Endometrial microvascular endothelial cells (primary cell): Measurements from ENCODE around the gene SETDB2. TPM values are rescaled to one million over a fixed set of nuclear protein-coding genes. Genes with fewer than 3 reads are reported as not detected.

Source experiments
- in situ Hi-C: cut with HindIII; loops from 2 replicates; pipeline ENCODE4 v1.10.0; 2017; ENCODE audit warnings: low sequenced_read_pairs, low pct_unique_long_range_greater_than_20kb; ENCODE audit errors: inconsistent ontology term
- total RNA-seq: library from RNA; depleted of rRNA; stranded (reverse); fragments of >200 nt; gene quantifications from one replicate; pipeline ENCODE4 v1.2.3, GENCODE V29; 2015; ENCODE audit errors: inconsistent ontology term

Gene SETDB2
- total RNA-seq, 1 donor from 2014 or later = 12.2 TPM

DNA sequence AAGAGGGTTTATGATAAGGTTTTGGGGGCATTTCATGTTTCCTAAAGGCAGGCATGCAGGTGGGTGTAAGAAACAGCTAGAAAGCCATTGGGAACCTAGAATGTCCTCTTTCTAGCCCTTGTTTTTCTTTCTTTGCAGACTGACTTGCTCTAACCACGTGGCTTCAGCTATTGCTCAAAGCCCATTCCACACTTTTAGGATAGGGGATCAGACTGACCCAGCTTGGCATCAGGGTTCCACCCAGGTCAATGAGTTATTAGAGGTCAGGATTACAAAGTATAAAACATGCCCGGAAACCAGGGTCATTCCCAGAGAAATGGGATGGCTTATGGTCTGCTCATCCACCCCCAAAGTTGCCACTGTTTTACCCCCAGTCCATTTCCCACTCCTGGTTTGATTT lies 68.5 kb downstream of the SETDB2 start:
- in situ Hi-C loops = no loop called here

DNA sequence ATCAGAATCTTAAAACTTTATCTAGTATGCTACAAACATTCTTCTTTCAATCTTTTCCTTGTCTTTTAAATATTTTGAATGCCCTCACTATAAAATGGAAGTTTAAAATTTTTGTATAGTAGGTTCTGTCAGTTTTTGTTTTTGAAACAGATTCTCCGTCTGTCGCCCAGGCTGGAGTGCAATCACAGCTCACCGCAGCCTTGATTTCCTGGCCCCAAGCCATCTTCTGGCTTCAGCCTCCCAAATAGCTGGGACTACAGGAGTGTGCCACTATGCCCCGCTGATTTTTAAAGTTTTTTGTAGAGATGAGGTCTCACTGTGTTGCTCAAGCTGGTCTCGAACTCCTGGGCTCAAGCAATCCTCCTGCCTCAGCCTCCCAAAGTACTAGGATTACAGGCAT lies 72.4 kb downstream of the SETDB2 start:
- in situ Hi-C loops = no loop called here

DNA sequence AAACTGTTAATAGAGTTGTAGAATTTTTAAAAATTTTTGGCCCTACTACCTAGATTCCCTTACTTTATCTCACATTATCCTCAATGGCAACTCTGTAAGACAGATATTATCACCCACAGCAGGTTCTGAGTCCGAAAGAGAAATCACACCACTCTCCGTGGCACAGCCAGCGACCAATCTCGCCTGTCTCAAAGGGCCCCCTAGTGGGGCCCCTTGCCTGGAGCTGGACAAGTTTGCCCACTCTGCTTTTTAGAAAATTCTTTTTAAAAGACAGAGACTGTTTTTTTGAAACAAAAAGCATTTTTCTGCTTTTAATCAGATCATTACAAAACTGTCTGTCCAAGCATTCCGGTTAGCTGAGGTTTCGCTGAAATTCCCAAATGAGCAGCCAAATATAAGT lies 73.4 kb downstream of the SETDB2 start:
- in situ Hi-C loops = no loop called here

DNA sequence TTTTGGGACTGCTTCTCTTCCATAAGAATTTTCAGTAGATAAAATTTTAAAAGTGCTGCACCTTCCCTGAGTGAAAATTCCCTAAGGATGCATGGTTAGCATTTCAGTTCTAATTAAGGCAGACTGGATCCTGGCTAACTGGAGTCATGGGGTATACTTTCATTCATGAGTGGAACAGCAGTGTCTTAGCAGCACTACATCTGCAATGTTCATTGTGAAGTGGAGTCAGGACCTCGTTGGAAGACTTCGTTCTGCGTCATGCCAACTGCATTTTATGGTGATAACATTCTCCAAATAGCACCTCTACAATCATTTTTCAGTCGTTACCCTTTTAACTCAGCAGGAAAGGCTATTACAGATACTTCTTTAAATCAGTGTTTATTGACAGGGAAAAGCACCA lies 77.2 kb downstream of the SETDB2 start:
- in situ Hi-C loops = no loop called here

DNA sequence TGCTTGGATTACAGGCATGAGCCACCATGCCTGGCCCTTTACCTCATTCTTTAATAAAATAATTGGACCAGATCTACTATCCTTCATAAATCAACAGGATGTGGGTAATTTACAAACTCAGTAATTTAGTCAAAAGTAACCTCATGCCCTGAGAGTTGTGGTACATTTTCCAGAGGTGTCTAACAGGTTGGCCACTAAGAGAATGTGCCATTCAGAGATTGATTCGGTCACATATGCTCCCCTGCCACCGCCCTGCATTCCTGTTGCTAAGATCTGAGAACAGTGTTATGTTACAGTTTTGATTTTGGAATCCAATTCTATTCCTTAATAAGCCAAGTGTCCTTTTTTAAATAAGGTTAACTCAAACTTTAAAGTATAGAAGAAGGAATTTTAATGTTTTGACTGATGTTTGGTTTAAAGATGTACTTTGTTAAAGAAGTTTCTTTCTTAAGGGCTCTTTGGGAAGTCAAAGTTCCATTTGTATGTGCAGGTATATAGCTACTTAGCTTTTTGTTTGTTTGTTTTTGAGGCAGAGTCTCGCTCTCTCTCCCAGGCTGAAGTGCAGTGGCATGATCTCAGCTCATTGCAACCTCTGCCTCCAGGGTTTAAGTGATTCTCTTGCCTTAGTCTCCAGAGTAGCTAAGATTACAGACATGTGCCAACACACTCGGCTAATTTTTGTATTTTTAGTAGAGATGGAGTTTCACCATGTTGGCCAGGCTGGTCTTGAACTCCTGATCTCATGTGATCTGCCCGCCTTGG lies 80.8 kb downstream of the SETDB2 start:
- in situ Hi-C loops = no loop called here

DNA sequence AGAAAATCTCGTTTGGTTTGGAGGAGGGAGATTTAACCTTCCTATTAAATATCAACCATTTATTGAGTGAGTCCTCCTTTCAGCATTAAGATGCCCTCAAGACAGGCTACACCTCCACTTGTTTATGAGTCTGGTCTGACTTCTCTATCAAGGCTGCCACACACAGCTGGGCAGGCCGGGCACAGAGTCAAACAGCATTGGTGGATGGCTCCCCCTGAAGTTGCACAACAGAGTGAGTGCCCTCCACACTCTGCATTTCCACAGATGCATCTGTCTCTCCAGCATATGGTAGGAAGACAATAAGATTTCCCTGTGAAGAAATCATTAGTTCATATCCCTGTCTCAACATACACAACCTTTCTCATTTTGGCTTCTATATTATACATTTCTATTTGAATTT lies 83.0 kb downstream of the SETDB2 start:
- in situ Hi-C loops = no loop called here

DNA sequence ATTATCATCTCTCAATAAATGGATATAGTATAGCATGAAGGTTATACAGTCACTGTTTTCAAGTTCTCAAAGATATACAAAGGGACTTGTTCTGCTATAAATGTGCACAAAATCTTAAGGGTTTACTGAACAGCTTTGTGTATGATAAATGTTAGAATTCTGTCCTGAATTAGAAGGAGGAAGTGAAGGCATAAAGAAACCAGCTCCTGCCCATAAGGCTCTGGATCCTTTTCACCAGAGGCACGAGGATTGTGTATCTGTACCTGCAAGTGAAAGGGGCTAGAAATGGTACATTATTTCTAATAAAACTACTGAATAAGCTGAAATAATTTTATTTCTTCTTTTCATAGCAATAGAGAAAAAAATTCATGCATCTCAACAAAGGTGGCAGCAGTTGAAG lies 84.1 kb downstream of the SETDB2 start:
- in situ Hi-C loops = no loop called here

DNA sequence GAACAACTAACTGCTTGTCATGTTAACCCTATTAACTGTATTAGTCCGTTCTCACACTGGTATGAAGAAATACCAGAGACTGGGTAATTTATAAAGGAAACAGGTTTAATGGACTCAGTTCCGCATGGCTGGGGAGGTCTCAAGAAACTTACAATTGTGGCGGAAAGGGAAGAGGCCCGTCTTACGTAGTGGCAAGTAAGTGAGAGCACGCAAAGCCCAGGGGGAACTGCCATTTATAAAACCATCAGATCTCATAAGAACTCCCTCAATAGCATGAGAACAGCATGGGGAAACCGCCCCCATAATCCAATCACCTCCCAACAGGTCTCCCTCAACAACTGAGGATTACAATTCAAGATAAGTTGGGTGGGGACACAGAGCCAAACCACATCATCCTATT lies 86.4 kb downstream of the SETDB2 start:
- in situ Hi-C loops = no loop called here

DNA sequence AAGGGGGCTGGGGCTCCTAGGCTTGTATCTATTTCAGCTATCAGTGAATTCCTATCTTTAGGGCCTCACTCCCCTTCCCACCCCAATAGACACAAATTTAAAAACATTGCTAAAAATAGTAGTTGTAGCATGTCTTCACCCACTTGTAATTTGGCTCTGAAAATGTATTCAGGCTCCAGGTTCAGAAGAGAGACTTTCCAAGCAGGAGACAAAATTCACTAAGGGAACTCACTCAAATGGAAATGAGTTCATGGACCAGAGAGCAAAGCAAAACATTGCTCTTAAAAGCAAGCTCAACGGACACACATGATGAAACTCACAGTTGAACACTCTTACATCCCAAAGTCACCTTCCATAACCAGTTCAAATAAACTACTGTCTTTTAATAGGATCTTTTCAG lies 88.5 kb downstream of the SETDB2 start:
- in situ Hi-C loops = no loop called here

DNA sequence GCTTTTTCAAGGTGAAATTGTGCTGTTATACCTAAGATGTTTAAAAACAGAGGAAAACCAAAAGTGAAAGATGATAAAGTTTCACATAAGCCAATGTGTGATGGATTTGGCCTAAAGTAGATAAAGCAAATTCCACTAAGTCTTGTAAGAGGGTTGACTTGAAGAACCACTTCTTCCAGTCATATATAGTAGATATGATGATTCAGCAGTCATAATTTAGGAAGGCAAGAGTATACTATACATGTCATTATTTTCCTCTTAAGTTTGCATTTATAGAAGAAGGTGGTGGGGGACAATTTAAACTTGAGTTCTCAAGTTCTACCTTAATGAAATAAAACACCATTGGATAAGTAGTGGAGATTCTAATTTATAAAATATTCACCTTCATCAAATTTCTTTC lies 88.9 kb downstream of the SETDB2 start:
- in situ Hi-C loops = no loop called here

DNA sequence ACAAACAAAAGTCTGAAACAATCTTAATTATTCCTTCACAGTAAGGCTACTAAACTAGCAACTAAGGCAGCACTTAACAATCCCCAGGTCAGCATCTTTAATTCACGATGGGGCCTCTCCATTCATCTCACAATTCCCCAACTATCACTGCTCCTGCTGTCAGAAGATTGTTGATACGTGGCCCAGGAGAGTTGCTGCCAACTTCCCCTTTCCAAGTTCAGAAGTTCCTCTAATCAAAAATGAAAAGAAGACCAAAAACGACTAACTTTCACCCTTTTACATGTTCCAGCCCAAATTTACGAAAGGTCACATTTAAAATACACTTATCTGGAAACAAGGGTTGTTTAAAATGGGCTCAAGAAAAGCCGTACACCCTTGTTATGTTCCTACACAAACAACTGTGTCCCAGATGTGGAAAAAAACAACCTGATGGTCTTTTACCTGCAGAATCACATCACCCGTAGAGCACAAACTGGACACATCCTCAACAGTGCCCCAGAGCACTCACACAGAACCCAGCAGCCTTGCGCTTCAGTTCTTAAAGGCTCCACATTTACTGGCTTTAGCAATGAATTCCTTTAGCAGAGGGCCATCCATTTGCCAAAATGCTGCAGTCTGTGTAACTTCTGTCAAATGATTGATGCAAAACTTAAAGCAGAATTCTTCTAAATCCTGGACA lies 89.7 kb downstream of the SETDB2 start:
- in situ Hi-C loops = no loop called here

DNA sequence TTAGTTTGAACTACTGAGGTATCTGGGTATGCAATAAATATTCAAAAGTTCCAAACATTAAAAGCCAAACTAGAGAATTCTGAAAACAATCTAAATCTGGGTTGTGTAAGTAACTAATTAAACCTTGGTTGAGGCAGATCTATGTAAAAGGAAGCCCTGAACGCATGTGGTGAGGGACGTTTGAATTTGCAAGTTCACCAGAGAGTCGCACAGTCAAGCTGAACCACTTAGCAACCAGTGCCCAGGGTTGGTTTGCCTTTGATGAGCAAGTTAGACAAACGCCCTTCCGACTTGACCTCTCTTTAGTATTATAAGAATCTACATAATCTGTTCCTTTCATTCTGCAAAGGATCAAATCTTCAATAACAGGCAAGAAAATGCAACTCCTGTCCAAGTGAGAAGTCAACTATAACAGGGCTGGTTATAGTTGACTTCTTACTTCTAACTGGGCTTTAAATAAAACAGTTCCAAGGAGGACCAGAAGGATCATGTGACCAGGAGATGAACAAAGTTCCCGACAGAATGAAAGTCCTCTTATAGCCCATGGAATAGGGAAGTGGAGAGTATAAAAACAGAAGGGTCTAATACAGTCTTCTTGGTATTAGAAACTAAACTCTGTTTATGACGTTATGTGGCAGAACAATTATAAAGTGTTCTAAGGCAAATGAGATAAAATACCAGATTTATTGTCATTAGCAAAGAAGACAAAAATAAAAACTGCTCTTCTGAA lies 92.2 kb downstream of the SETDB2 start:
- in situ Hi-C loops = no loop called here

DNA sequence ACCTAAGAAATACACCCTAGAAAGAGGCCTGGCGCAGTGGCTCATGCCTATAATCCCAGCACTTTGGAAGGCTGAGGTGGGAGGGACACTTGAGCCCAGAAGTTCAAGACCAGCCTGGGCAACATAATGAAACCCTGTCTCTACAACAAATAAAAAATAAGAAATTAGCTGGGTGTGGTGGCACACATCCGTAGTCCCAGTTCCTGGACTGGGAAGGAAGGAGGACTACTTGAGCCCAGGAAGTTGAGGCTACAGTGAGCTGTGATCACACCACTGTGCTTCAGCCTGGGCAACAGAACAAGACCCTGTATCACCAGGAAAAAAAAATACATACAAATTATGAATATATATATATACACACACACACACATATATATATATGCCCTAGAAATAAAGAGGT lies 94.3 kb downstream of the SETDB2 start:
- in situ Hi-C loops = no loop called here

DNA sequence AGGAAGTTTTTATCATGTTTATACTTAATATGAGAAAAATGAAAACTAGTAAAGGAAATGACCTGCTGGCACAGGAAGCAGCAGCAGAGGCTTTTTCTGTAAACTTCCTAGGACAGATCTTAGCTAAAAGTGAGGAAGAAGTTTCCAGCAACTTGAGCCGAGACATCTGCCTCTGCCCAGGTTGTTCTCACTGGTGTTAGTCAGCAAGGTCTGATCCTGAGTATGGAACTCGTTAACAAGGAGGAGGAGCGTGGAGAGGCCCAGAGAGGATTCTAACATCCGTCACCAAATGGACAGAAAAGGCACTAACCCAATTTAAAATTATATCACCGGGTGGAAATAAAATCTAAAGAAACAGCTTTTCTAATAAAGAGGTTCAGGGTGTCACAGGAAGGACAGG lies 95.2 kb downstream of the SETDB2 start:
- in situ Hi-C loops = no loop called here

DNA sequence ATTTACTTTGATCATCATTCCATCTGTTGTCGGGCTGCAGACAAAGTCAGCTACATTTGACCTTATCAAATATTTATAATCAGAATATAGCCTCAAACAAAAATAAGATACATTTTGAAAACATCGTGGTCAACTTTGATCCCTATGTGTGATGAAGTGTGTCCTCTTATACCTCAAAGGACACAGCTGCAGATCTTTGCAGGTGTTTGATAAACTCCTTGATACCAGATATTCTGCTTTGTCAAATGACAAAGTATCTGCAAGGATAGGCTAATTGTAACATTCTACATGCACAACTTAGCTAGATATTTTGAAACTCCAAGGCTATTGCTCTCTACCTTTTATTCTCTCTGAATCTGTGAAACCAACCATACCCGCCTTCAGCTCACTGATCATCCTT lies 95.7 kb downstream of the SETDB2 start:
- in situ Hi-C loops = no loop called here

DNA sequence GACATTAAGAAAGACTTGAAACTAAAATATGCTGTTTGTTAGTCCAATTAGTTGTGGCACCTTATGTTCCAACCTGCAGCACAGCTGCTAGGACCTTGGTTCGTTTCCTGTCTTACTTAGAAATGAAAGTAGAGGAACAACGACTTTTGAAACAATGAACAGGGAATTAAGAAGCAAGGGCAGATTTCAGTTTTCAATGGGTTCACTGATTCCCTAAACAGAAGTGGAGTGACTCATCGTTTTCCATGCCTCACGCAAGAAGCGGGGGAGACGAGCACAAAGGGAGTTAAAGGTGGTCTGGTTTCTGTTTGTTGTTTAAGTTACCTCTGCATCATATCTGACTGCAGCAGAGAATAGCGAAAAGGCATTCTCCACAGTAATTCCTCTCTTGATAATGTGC lies 96.5 kb downstream of the SETDB2 start:
- in situ Hi-C loops = no loop called here

DNA sequence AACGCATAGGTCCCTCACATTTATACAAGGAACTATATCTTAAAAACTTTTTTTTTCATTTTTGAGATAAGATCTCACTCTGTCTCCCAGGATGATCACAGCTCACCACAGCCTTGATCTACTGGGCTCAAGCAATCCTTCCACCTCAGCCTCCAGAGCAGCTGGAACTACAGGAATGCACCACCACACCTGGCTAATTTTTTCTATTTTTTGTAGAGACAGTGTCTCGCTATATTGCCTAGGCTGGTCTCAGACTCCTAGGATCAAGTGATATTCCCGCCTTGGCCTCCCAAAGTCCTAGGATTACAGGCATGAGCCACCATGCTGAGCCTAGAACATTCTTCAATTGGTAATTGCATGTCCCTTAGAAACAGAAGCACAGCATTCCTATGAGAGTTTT lies 99.6 kb downstream of the SETDB2 start:
- in situ Hi-C loops = no loop called here
